ENCODE data around the gene TEK.
"Not testable (repeated sequence)": the region's sequence is repeated elsewhere in the genome, so short reads cannot be mapped to it uniquely, and the experiment has no call there.

The TEK gene

DNA sequence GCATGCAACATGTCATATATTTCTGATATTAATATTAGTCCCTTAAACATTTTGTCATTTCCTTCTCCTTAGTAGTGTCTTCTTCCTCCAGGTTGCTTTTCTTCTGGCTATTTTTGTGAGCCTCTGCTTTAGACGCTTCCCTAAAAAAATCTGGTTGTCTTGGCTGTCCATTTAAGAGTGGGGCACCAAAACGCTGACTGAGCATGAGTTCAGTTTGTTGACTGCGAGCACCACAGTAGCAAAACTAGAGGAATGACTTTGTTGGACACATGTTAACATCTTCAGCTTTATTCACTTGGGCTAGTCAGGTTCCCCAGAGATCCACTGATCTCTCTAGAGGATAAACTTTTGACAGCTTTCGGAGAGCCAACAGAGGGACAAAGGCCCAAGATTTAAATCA is 19.3 kb upstream of the TEK start:
- H3K79me2 ChIP-seq (ENCODE audit: control insufficient read depth, low read length): no peaks in the 10 kb centered on the region
- H3K27me3 ChIP-seq (ENCODE audit: control insufficient read depth, low read length): peaks cover 3% of the 10 kb centered on the region; the same call in 1 of the 2 replicates
- H3K4me1 ChIP-seq (ENCODE audit: control insufficient read depth, low read length): no peaks in the 10 kb centered on the region
- no peak overlapping the region for H3K27ac ChIP-seq (ENCODE audit: low read depth, low read length)
- H3F3A ChIP-seq (ENCODE audit: control insufficient read depth, insufficient read depth): no peaks in the 10 kb centered on the region
- no peak overlapping the region for H3K4me2 ChIP-seq (ENCODE audit: low read length)
- H3K9me3 ChIP-seq (ENCODE audit: control insufficient read depth, insufficient read depth, low read length): no peaks in the 10 kb centered on the region
- no peaks in the 10 kb centered on the region for H3K36me3 ChIP-seq (ENCODE audit: control insufficient read depth, low read length)
- H3K4me3 ChIP-seq (ENCODE audit: low read length): no peak overlapping the region
- no peaks in the 10 kb centered on the region for H4K20me1 ChIP-seq (ENCODE audit: control insufficient read depth, insufficient read depth, low read depth, low read length)
- no peaks in the 10 kb centered on the region for H3K9me2 ChIP-seq (replicated peaks; ENCODE audit: control insufficient read depth, low read length)
- TF ChIP-seq, protein P1, sequence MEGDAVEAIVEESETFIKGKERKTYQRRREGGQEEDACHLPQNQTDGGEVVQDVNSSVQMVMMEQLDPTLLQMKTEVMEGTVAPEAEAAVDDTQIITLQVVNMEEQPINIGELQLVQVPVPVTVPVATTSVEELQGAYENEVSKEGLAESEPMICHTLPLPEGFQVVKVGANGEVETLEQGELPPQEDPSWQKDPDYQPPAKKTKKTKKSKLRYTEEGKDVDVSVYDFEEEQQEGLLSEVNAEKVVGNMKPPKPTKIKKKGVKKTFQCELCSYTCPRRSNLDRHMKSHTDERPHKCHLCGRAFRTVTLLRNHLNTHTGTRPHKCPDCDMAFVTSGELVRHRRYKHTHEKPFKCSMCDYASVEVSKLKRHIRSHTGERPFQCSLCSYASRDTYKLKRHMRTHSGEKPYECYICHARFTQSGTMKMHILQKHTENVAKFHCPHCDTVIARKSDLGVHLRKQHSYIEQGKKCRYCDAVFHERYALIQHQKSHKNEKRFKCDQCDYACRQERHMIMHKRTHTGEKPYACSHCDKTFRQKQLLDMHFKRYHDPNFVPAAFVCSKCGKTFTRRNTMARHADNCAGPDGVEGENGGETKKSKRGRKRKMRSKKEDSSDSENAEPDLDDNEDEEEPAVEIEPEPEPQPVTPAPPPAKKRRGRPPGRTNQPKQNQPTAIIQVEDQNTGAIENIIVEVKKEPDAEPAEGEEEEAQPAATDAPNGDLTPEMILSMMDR (IDR thresholded peaks at IDR 0.05; ENCODE audit: low read depth, low read length, poor library complexity, severe bottlenecking): no peak
- TF ChIP-seq EZH2phosphoT487 (IDR thresholded peaks at IDR 0.05; ENCODE audit: borderline replicate concordance, low read length): no peak

GRCh38 chr9:27090231-27090630 is 18.8 kb upstream of the TEK start:
- Histone ChIP-seq H3K4me2 (ENCODE audit: low read length) (no peak overlapping the region), H3K36me3 (ENCODE audit: control insufficient read depth, low read length) (no peaks in the 10 kb centered on the region), H3K4me1 (ENCODE audit: control insufficient read depth, low read length) (no peaks in the 10 kb centered on the region), H4K20me1 (ENCODE audit: control insufficient read depth, insufficient read depth, low read depth, low read length) (no peaks in the 10 kb centered on the region), H3K9me3 (ENCODE audit: control insufficient read depth, insufficient read depth, low read length) (no peaks in the 10 kb centered on the region), H3K27ac (ENCODE audit: low read depth, low read length) (no peak overlapping the region), H3K79me2 (ENCODE audit: control insufficient read depth, low read length) (no peaks in the 10 kb centered on the region), H3K4me3 (ENCODE audit: low read length) (no peak overlapping the region), H3K9me2 (replicated peaks; ENCODE audit: control insufficient read depth, low read length) (no peaks in the 10 kb centered on the region), H3F3A (ENCODE audit: control insufficient read depth, insufficient read depth) (no peaks in the 10 kb centered on the region), H3K27me3 (ENCODE audit: control insufficient read depth, low read length) (peaks cover 3% of the 10 kb centered on the region; the same call in 1 of the 2 replicates)
- no peak for TF ChIP-seq EZH2phosphoT487 (IDR thresholded peaks at IDR 0.05; ENCODE audit: borderline replicate concordance, low read length)
- TF ChIP-seq, protein P1 (IDR thresholded peaks at IDR 0.05; ENCODE audit: low read depth, low read length, poor library complexity, severe bottlenecking): no peak

- no peak overlapping the region for H3K4me2 ChIP-seq (ENCODE audit: low read length)
- peaks cover 3% of the 10 kb centered on the region; the same call in 1 of the 2 replicates for H3K27me3 ChIP-seq (ENCODE audit: control insufficient read depth, low read length)
- no peak overlapping the region for H3K4me3 ChIP-seq (ENCODE audit: low read length)
- H3K9me2 ChIP-seq (replicated peaks; ENCODE audit: control insufficient read depth, low read length): no peaks in the 10 kb centered on the region
- no peaks in the 10 kb centered on the region for H3K36me3 ChIP-seq (ENCODE audit: control insufficient read depth, low read length)
- H3K9me3 ChIP-seq (ENCODE audit: control insufficient read depth, insufficient read depth, low read length): no peaks in the 10 kb centered on the region
- no peak overlapping the region for H3K27ac ChIP-seq (ENCODE audit: low read depth, low read length)
- no peaks in the 10 kb centered on the region for H3F3A ChIP-seq (ENCODE audit: control insufficient read depth, insufficient read depth)
- H4K20me1 ChIP-seq (ENCODE audit: control insufficient read depth, insufficient read depth, low read depth, low read length): no peaks in the 10 kb centered on the region
- H3K4me1 ChIP-seq (ENCODE audit: control insufficient read depth, low read length): no peaks in the 10 kb centered on the region
- H3K79me2 ChIP-seq (ENCODE audit: control insufficient read depth, low read length): no peaks in the 10 kb centered on the region
- TF ChIP-seq, protein P1 (IDR thresholded peaks at IDR 0.05; ENCODE audit: low read depth, low read length, poor library complexity, severe bottlenecking): no peak
- no peak for TF ChIP-seq EZH2phosphoT487 (IDR thresholded peaks at IDR 0.05; ENCODE audit: borderline replicate concordance, low read length)
Observed at GRCh38 chr9:27090711-27091110, 18.3 kb upstream of the TEK start.

DNA sequence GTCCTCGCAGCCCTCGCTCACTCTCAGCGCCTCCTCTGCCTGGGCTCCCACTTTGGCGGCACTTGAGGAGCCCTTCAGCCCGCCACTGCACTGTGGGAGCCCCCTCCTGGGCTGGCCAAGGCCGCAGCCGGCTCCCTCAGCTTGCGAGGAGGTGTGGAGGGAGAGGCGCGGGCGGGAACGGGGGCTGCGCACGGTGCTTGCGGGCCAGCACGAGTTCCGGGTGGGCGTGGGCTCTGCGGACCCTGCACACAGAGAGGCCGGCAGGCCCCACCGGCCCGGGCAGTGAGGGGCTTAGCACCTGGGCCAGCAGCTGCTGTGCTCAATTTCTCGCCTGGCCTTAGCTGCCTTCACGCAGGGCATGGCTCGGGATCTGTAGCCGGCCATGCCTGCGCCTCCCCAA is 16.5 kb upstream of the TEK start:
- H3K9me2 ChIP-seq (replicated peaks; ENCODE audit: control insufficient read depth, low read length); H3K27ac ChIP-seq (ENCODE audit: low read depth, low read length); H3K27me3 ChIP-seq (ENCODE audit: control insufficient read depth, low read length); H3F3A ChIP-seq (ENCODE audit: control insufficient read depth, insufficient read depth); H3K4me1 ChIP-seq (ENCODE audit: control insufficient read depth, low read length); H3K36me3 ChIP-seq (ENCODE audit: control insufficient read depth, low read length); H3K4me2 ChIP-seq (ENCODE audit: low read length); H4K20me1 ChIP-seq (ENCODE audit: control insufficient read depth, insufficient read depth, low read depth, low read length); H3K4me3 ChIP-seq (ENCODE audit: low read length); H3K9me3 ChIP-seq (ENCODE audit: control insufficient read depth, insufficient read depth, low read length); H3K79me2 ChIP-seq (ENCODE audit: control insufficient read depth, low read length): not testable (repeated sequence)

DNA sequence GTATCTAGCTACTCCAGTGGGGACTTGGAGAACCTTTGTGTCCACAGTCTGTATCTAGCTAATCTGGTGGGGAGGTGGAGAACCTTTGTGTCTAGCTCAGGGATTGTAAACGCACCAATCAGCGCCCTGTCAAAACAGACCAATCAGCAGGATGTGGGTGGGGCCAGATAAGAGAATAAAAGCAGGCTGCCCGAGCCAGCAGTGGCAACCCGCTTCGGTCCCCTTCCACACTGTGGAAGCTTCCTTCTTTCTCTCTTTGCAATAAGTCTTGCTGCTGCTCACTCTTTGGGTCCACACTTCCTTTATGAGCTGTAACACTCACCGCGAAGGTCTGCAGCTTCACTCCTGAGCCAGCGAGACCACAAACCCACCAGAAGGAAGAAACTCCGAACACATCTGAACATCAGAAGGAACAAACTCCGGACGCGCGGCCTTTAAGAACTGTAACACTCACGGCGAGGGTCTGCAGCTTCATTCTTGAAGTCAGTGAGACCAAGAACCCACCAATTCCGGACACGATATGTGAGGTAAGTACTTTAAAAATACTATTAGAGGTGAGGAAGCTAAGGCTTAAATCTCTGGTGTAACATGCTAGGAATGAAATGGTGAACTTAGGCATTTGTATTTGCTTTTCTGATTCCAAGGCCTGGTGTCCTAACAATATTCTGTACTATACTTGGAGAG is 15.5 kb upstream of the TEK start:
- H3F3A ChIP-seq (ENCODE audit: control insufficient read depth, insufficient read depth); H3K4me1 ChIP-seq (ENCODE audit: control insufficient read depth, low read length); H4K20me1 ChIP-seq (ENCODE audit: control insufficient read depth, insufficient read depth, low read depth, low read length); H3K9me3 ChIP-seq (ENCODE audit: control insufficient read depth, insufficient read depth, low read length); H3K4me2 ChIP-seq (ENCODE audit: low read length); H3K9me2 ChIP-seq (replicated peaks; ENCODE audit: control insufficient read depth, low read length); H3K36me3 ChIP-seq (ENCODE audit: control insufficient read depth, low read length); H3K4me3 ChIP-seq (ENCODE audit: low read length); H3K79me2 ChIP-seq (ENCODE audit: control insufficient read depth, low read length); H3K27ac ChIP-seq (ENCODE audit: low read depth, low read length); H3K27me3 ChIP-seq (ENCODE audit: control insufficient read depth, low read length): not testable (repeated sequence)

Measured in DOHH2 (cell line).